ENCODE results near the gene TNRC6C. TPM values are rescaled to one million over a fixed set of nuclear protein-coding genes. Genes with fewer than 3 reads are reported as not detected.

The TNRC6C gene
- polyA plus RNA-seq, 3 donors = 0.38 to 0.80 (median 0.46) TPM

DNA sequence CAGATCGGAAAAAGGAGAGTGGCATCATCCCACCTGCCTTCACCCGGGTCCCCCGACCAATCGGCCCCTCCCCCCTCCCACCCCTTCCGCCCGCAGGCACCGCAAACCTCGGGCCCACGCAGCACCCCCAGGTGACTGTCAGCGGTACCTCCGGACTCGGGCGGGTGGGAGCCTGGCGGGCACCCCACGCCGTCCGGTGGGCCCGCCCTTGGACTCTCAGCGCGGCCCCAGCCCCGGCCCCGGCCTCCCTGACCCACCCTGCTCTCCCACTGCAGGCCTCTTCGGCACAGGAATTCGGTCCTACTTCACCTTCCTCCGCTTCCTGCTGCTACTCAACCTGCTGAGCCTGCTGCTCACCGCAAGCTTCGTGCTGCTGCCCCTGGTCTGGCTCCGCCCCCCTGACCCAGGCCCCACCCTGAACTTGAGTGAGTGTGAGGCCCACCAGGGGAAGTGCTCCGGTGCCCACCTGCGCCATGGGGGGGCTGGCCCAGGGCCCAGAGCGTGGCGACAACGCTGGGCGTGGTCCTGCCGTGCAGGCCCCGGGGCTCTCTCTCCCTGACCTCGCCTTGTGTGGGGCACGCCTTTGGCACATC lies 173.7 kb downstream of the TNRC6C start:
- Mint-ChIP-seq H3K36me3 (peaks cover 39 to 45% of the 10 kb centered on the region in 2 donors), H3K27me3 (ENCODE audit: low read depth in 3 of 3) (no peaks in the 10 kb centered on the region), H3K4me1 (peaks cover 67% of the 10 kb centered on the region), H3K9me3 (no peaks in the 10 kb centered on the region), H3K27ac (no peak overlapping the region), H3K4me3 (peak overlapping the region; percentile 75 to 86)
- Histone ChIP-seq H3K27me3 (ENCODE audit: control insufficient read depth in 2 of 2, insufficient read depth in 2 of 2, low read length in 2 of 2) (no peaks in the 10 kb centered on the region), H2AFZ (ENCODE audit: insufficient read depth, low read depth, low read length, poor library complexity, severe bottlenecking) (no peak overlapping the region), H3K79me2 (ENCODE audit: insufficient read depth, low read length) (peaks cover 73% of the 10 kb centered on the region), H3K4me3 (replicated peaks in 1 of 3; ENCODE audit: low read depth in 2 of 3, low read length in 3 of 3) (peak overlapping the region; percentile 63 to 96 (median 73)), H4K20me1 (ENCODE audit: insufficient read depth, low read length) (peaks cover 56% of the 10 kb centered on the region), H3K4me1 (ENCODE audit: control insufficient read depth in 1 of 2, insufficient read depth in 2 of 2, low read length in 2 of 2) (peaks cover 61 to 86% of the 10 kb centered on the region in 2 donors), H3K9me3 (replicated peaks in 1 of 2; ENCODE audit: control insufficient read depth in 1 of 2, insufficient read depth in 1 of 2, low read length in 2 of 2) (no peaks in the 10 kb centered on the region), H3K9ac (ENCODE audit: insufficient read depth, low read length, poor library complexity, severe bottlenecking) (peak overlapping the region; percentile 60), H3K27ac (ENCODE audit: low read depth in 1 of 2, low read length in 2 of 2) (peak overlapping the region in 1 of 2 donors; percentile 39), H3K36me3 (replicated peaks in 1 of 2; ENCODE audit: control insufficient read depth in 1 of 2, insufficient read depth in 2 of 2, low read length in 2 of 2) (peaks cover 36 to 41% of the 10 kb centered on the region in 2 donors), H3K4me2 (replicated peaks; ENCODE audit: extremely low read depth, low read length, poor library complexity, severe bottlenecking) (peak overlapping the region; percentile 100)
- WGBS (ENCODE audit: insufficient coverage) = under 1% methylated on average over 31 of the region's 38 CpGs
- no peak for DNase-seq
- intact Hi-C loops (cut with micrococcal nuclease) = no loop called here
- TF ChIP-seq, protein P1, sequence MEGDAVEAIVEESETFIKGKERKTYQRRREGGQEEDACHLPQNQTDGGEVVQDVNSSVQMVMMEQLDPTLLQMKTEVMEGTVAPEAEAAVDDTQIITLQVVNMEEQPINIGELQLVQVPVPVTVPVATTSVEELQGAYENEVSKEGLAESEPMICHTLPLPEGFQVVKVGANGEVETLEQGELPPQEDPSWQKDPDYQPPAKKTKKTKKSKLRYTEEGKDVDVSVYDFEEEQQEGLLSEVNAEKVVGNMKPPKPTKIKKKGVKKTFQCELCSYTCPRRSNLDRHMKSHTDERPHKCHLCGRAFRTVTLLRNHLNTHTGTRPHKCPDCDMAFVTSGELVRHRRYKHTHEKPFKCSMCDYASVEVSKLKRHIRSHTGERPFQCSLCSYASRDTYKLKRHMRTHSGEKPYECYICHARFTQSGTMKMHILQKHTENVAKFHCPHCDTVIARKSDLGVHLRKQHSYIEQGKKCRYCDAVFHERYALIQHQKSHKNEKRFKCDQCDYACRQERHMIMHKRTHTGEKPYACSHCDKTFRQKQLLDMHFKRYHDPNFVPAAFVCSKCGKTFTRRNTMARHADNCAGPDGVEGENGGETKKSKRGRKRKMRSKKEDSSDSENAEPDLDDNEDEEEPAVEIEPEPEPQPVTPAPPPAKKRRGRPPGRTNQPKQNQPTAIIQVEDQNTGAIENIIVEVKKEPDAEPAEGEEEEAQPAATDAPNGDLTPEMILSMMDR (IDR thresholded peaks at IDR 0.05) = no peak

DNA sequence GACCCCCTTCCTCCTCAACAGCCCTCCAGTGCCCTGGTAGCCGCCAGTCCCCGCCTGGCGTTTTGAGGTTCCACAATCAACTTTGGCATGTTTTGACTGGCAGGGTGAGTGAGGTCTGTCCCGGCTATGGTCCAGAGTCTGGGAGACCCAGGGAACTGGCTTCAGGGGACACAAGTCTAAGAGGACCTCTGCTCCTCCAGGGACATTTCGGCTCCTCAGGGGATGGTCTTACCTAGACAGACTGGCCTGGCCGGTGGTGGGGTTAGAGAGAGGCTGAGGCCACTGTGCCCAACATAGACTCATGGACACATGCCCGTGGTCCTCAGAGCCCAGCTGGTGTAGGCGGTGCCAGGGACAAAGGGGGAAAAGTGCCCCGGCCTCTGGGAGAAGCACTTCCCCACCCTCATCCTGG lies 174.3 kb downstream of the TNRC6C start:
- peaks cover 58% of the 10 kb centered on the region for H4K20me1 ChIP-seq (ENCODE audit: insufficient read depth, low read length)
- peak overlapping the region; percentile 100 for H3K4me2 ChIP-seq (replicated peaks; ENCODE audit: extremely low read depth, low read length, poor library complexity, severe bottlenecking)
- peak overlapping the region in 2 of 3 experiments; percentile 73 to 96 for H3K4me3 ChIP-seq (replicated peaks in 1 of 3; ENCODE audit: low read depth in 2 of 3, low read length in 3 of 3)
- H3K27me3 ChIP-seq (ENCODE audit: control insufficient read depth in 2 of 2, insufficient read depth in 2 of 2, low read length in 2 of 2) = no peaks in the 10 kb centered on the region
- Mint-ChIP-seq H3K4me3 (peak overlapping the region; percentile 75 to 86), H3K9me3 (no peaks in the 10 kb centered on the region), H3K4me1 (peaks cover 71% of the 10 kb centered on the region), H3K27ac (peak overlapping the region in 2 of 7 donors; percentile 57 to 63), H3K36me3 (peaks cover 43 to 49% of the 10 kb centered on the region in 2 donors), H3K27me3 (ENCODE audit: low read depth in 3 of 3) (peaks cover 0 to 4% (median 0%) of the 10 kb centered on the region in 3 donors)
- no peaks in the 10 kb centered on the region for H3K9me3 ChIP-seq (replicated peaks in 1 of 2; ENCODE audit: control insufficient read depth in 1 of 2, insufficient read depth in 1 of 2, low read length in 2 of 2)
- peaks cover 36 to 41% of the 10 kb centered on the region in 2 donors for H3K36me3 ChIP-seq (replicated peaks in 1 of 2; ENCODE audit: control insufficient read depth in 1 of 2, insufficient read depth in 2 of 2, low read length in 2 of 2)
- peaks cover 67% of the 10 kb centered on the region for H3K79me2 ChIP-seq (ENCODE audit: insufficient read depth, low read length)
- DNase-seq = no peak
- peaks cover 62 to 86% of the 10 kb centered on the region in 2 donors for H3K4me1 ChIP-seq (ENCODE audit: control insufficient read depth in 1 of 2, insufficient read depth in 2 of 2, low read length in 2 of 2)
- H2AFZ ChIP-seq (ENCODE audit: insufficient read depth, low read depth, low read length, poor library complexity, severe bottlenecking) = no peak overlapping the region
- TF ChIP-seq, protein P1 (IDR thresholded peaks at IDR 0.05) = no peak
- H3K27ac ChIP-seq (ENCODE audit: low read depth in 1 of 2, low read length in 2 of 2) = no peak overlapping the region
- peak overlapping the region; percentile 60 for H3K9ac ChIP-seq (ENCODE audit: insufficient read depth, low read length, poor library complexity, severe bottlenecking)
- intact Hi-C loops (cut with micrococcal nuclease) = no loop called here
- 47% methylated on average over 7 of the region's 9 CpGs for WGBS (ENCODE audit: insufficient coverage)

Measured in CD14-positive monocyte (primary cell).